GM21717 (cell line): ENCODE measurements around the gene TXNRD1.

ENCODE experiments used
- ATAC-seq: cut with Tn5 transposase; IDR thresholded peaks from one replicate; pipeline ENCODE4 v1.9.1; 2021; ENCODE audit warnings: mild to moderate bottlenecking, moderate library complexity; ENCODE audit not compliant: unreplicated experiment

TXNRD1 gene

GRCh38 chr12:104360157-104360556, 144.6 kb downstream of the TXNRD1 start:
- ATAC-seq: no peak

- no peak for ATAC-seq
Observed at GRCh38 chr12:104360983-104361707, 145.6 kb downstream of the TXNRD1 start.

- ATAC-seq: no peak
Observed at GRCh38 chr12:104365921-104366410, 150.4 kb downstream of the TXNRD1 start.

GRCh38 chr12:104369708-104370107, 154.1 kb downstream of the TXNRD1 start:
- ATAC-seq: no peak

- no peak for ATAC-seq
Observed at GRCh38 chr12:104371043-104371870, 155.7 kb downstream of the TXNRD1 start.

- no peak for ATAC-seq
Observed at GRCh38 chr12:104372061-104372720, 156.6 kb downstream of the TXNRD1 start.

- no peak for ATAC-seq
Observed at GRCh38 chr12:104372721-104373335, 157.2 kb downstream of the TXNRD1 start.

- ATAC-seq: no peak
Observed at GRCh38 chr12:104374071-104374470, 158.5 kb downstream of the TXNRD1 start.

GRCh38 chr12:104374806-104375205, 159.2 kb downstream of the TXNRD1 start:
- ATAC-seq: no peak

- ATAC-seq: no peak
Observed at GRCh38 chr12:104375775-104376174, 160.2 kb downstream of the TXNRD1 start.

- ATAC-seq: no peak
Observed at GRCh38 chr12:104376650-104377513, 161.3 kb downstream of the TXNRD1 start.

- ATAC-seq: no peak
Observed at GRCh38 chr12:104377514-104377812, 161.9 kb downstream of the TXNRD1 start.

- no peak for ATAC-seq
Observed at GRCh38 chr12:104378427-104378826, 162.8 kb downstream of the TXNRD1 start.

GRCh38 chr12:104381341-104381730, 165.8 kb downstream of the TXNRD1 start:
- ATAC-seq: no peak

GRCh38 chr12:104381731-104382480, 166.3 kb downstream of the TXNRD1 start:
- ATAC-seq: no peak

GRCh38 chr12:104384141-104384880, 168.7 kb downstream of the TXNRD1 start:
- ATAC-seq: no peak

- no peak for ATAC-seq
Observed at GRCh38 chr12:104385510-104385909, 169.9 kb downstream of the TXNRD1 start.

- ATAC-seq: no peak
Observed at GRCh38 chr12:104386461-104386860, 170.9 kb downstream of the TXNRD1 start.

- no peak for ATAC-seq
Observed at GRCh38 chr12:104387190-104387589, 171.6 kb downstream of the TXNRD1 start.
